Right renal cortex interstitium (tissue), 3 donors: ENCODE results near the gene PLAA. TPM values are rescaled to one million over a fixed set of nuclear protein-coding genes. Genes with fewer than 3 reads are reported as not detected.

Experiments used
- DNase-seq, 3 donors: peaks; one replicate each; pipeline ENCODE4 v3.0.0-alpha.2; 2013; ENCODE audit warnings: low read depth in 3 of 3, low spot score in 2 of 3
- polyA plus RNA-seq, 3 donors: library from polyadenylated mRNA; unstranded; fragments of 120-200 nt; gene quantifications; one replicate each; pipeline ENCODE4 v1.2.1, GENCODE V29; 2013; ENCODE audit not compliant: insufficient read length in 3 of 3

PLAA gene
- 10 to 100 TPM; 49.9 to 51.6 (median 50.9) TPM for polyA plus RNA-seq

DNA sequence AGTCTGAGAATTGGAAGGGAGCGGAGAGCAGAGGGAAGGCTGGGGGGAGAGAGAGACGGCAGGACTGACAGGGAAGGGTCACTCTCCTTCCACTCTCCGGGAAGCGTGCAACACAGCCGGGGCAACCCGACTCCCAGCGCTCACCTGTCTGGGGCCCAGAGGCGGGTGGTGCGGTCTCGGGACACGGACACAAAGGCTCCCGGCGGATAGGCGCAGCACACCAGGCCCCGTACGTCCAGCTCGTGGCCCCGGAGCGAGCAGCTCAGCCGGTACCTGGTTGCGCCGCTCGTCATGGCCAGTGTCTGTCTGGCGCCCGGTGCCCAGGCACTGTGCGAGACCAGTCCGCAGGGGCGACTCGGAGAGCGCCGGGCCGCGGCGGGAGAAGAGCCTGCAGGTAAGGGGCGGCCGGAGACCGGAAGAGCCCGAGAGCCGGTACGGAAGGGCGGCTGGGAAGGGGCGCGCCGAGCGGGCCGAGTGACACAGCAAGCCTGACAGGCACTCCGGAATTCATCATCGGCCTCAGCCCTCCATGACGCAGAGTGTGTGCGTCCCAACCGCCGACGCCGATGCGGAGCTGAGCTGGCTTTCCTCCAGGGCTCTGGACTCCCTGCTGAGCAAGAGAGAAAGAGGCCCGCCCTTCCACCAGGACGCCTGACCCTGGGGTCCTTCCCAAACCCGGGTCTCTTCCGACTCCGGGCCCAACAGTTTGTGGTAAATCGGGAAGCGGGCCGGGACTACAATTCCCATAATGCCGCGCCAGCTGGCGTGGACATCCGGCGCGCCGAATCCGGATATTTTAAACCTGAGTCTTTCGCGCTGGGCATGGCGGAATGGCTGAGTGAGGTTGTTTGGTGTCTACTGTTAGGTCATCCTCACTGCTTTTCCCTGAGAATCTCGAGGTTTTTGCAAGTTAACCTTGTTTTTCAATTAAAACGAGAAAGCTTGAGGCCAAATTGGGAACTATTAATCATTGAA lies at the start of gene PLAA:
PLAA (minus strand) TSS at position 490 of the 975 bp plus-strand sequence; CDS start at position 293, 197 bp downstream.
- DNase-seq = peak; percentile 84 to 86 (median 86)

DNA sequence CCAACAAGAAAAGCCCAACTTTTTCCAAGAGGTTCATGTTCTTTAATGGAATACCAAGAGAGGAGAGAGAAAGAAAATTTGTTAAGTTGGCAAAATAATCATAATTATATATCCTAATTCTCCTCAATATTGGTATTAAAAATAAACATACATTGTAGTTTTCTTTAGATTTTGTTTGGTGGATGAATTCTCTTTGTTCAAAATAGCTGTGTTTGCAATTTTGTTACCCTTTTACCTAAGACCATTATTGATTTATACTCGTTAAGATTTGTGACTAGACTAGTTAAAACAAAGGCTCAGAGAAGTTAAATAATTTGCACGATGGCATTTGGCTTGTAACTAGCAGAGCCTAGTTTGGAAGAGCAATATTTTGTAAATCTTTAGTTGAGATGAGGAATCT lies 48.8 kb upstream of the PLAA start:
- no peak for DNase-seq

DNA sequence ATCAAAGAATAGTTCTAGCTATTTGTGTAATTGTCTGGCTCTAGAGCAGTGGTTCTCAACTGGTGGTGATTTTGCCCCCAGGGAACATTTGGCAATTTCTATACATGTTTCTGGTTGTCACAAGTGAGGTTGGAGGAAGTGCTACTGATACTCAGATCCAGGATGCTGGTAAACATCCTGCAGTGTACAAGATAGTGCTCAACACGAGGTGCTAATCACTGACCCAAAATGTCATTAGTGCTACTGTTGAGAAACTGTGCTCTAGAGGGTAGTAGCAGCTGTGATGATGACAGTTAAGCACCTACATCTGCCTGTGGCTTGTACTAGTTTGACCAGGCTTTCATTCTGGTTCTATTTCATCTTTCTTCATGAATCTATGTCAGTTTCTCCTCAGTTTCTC lies 36.3 kb upstream of the PLAA start:
- no peak for DNase-seq

DNA sequence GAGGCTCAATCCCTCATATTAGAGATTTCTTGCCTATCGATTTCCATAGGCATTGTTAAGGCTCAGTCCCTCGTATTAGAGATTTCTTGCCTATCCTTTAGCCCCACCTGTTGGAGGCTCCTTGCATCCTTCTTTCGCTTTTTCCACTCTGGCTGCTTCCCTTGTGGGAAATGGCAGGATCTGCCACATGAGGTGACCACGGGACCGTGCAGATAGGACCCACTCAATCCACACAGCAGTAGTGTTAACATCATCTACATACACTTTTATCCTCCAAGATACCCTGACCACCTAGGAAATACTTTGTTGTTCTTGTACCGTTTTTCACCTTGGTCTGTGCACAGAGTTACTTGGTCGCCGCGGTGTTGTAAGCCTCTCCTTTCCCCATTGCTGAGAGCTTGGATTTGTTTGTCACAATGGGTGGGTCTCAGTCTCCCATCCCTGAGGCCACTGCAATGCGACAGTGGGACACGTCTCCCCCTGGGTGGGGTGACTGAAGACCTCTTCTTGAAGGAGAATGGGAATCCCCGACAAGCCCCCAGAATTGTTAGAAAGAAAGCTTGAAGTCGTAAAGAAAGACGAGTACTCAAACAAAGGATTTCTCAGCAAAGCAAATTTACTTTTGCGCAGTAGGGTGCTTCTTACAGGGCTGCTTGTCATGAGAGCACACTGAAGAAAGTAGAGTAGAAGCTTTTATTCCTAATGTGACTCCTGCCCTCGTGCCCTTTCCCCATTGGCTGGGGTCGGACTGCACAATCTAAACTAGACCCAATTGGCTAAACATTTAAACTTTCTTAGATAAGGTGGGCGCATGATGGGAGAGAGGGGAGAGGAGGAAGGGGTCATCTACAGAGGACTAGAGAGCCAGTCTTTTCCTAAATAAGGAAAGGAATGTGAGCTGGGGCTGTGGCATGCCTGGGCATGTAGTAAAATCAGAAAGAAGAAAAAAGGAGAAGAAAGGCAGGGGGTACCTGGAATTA lies 29.0 kb upstream of the PLAA start:
- no peak for DNase-seq

DNA sequence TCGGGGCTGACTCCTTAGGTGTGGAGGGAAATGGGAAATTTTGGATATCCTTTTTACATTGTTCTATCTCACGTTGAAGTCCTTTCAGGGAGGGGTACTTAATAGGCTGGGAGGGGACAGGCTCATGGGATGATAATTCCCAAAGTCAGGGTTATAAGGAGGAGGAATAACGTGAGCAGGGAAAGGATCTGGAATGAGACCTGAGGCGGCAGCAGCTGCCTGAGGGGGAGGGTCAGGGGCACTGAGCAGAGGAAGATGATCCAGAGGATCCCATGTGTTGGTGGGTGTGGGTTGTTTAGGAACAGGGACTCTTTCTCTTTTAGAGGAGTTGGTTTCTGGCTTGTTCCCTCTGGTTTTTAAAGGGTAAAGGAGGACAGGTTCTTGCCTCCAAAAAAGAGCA lies 27.9 kb upstream of the PLAA start:
- DNase-seq = no peak

DNA sequence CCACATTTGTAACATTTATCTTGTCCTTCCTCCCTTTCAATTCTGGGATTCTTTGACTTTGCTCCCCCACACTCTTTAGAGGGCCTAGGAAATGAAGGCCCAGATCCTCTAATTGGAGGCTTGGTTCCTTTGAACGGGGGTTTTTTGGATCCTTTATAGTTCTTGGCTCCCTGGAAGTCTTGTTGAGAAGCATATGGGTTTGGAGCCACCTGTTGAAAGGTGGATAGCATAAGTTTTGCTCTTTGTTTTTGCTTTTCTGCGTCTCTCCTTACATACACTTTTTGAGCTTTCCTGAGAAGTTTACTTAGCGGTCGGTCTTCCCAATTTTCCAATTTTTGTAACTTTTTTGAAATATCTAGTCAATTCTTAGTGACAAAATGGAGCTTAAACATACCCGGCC lies 26.9 kb upstream of the PLAA start:
- no peak for DNase-seq

DNA sequence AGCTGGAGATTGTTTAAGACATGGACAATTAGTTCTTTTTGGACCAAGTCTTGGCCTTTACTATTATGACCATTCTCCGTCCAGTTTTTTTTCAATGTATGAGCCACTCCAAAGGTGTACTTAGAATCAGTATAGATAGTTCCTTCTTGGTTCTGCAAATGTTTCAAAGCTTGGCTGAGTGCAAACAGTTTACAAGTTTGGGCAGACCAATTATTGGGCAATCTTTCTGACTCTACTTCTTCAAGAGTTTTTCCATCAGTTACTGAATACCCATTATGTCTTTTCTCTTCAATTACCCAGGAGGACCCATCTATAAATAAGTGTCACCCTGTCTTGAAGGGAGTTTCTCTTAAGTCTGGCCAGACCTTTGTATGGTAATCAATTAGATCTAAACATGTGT lies 24.7 kb upstream of the PLAA start:
- DNase-seq = no peak

DNA sequence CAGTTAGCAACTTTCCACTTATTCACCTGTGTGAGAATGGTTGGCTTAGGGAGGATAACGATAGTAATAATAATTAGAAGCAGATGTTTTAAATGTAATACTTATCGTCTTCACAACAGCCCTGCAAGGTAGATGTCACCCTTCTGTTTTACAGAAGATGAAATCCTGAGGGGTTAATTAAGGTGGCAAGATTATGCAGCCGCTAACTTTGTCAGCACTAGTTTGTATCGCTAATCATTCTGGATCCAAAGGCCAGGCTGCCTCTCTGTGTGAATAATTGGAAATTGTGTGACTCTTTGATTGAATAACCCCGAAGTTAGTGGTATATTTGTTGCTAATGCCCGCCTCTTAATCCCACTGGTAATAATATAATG lies 9.8 kb upstream of the PLAA start:
- DNase-seq = no peak

DNA sequence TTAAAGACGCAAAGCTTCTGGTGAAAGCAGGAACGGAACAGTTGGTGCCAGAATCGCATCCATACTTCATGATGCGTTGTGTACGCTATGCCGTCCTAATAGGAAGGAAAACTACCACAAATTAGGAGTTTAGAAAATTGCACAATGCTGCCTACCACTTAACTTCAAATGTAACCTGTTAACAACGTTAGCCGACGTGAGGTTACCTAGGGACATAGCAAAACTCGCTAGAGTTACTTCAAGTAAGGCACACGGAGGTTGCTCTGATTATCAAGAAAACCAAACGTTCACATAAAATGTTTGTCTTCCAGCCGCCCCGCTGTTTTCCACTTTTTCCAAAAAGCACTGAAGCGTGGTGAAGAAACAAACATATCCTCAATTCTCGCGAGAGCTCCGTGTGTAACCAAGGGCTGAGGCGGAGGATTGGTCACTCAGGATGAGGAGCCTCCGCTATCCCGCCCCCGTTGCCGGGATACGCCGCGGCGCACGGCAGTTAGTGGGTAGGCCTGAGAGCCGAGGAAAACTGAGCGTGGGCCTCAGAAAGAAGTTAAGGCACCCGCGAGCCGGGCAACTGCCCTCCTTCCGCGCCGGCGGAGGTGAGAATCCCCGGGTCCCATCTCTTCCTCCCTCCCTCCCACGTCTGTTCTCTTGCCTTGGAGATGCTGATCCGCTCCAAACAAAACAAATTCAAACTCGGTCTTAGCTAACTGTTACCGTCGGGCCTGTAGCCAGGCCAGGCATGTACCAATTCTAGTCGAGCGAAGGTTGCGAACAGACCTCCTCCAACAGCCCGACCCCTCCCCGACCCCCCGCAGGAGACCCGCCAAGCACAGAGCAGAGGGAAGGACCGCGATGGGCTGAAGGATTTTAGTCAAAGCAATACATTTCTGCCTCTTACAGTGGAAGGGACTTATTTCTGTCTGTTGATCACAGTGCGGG lies 9.1 kb upstream of the PLAA start, which contains the start of gene IFT74:
IFT74 (plus strand) TSS at position 492 of the 939 bp plus-strand sequence. CDS start 5,556 bp downstream, outside the sequence.
- DNase-seq = peak; percentile 95 to 99 (median 97)

DNA sequence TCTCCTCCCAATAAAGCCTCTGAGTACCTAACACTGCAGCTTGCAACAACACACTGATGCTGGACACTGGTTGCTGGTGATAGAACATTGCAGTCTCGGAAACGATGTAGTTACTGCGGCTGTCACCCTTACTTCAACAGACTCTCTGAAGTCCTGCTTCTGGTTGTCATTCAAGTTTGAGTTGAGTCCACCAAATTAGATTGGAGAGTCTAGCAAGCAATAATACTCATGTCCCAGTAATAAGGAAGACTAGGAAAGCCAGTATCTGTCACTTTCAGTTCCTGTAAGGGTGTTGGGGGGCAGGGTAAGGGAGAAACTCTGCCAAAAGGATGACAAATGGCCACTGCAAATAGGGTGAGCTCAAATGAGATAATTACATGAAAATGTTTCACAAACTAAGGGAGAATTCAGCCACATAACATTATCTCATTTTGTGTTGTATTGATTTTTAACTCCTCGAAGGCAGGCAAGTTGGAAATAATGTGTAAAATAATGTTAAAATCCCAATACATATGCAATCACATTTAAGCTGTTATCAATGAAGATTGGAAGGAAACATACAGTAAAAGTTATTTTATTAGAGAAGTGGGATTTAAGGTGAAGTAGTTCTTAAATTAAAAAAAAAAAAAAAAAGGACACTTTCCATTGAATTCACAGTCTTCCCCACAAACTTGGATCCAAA lies 8.3 kb upstream of the PLAA start:
- no peak for DNase-seq

DNA sequence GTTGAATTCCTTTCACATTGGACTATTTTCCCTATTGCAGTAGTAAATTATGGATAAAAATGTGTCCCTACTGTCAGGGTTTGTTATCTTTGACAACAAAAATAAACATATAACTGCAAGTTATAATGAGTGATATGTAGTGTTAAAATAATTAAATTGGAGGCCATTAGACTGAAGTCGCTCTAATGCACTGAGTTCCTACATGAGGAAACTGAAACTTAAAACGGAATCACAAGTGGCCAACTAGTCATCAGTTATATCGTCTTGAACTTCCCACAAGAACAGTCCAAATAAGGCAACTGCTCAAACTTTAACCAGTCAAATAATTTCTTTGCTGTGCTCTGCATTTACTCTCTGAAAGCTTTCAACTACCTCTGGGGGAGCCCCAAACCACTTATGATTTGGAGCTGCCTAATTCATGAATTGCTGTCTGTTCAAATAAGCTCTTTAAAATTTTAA lies 7.0 kb upstream of the PLAA start:
- DNase-seq = no peak

DNA sequence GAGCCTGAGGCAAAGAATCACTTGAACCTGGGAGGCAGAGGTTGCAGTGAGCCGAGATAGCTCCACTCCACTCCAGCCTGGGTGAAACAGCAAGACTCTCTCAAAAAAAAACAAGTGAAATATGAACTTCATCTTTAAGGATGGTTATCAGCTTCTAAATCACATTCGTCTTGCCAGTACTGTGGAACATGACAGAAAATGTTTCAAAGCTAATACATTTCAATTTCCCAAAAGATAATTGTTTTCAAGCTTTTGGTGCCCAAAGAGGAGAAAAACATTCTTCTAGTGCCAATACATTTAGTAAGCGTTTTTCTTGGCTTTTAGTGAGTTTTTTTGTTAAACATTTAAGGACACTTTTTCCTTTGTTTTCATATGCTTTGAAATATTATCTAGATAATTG lies 4.8 kb upstream of the PLAA start:
- no peak for DNase-seq

DNA sequence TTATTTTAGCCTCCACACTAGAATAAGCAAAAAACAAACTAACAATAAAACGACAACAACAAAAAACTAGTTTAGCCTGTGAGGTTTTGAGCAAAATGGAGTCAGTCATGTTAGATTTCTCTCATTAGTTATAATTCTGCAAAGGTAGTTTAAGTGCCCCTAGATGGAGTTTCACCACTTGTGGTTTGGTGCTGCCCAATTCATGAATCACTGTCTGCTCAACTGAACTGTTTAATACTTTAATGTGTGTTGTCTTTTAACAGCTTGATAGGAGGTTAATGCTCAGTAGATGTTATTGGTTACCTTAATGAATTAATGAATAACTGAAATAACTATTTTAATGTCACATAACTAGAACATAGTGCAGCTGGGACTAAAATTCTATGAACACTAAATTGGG lies 3.5 kb upstream of the PLAA start:
- DNase-seq = no peak

DNA sequence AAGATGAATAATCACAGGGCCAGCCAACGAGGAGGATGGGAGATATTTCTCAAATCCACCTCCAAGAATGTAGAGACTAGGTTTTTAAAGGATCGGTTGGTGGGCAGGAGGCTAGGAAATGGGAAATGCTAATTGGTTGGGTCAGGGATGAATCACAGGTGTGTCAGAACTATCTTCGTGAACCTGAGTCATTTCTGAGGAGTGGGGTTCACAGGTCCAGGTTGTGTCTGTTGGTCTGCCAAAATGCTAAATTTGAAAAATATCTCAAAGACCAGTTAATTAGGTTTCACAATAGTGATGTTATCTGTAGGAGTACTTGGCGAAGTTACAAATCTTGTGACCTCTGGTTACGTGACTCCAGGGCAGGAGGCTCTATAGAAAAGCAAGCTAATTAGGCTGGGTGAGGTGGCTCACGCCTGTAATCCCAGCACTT lies 2.6 kb upstream of the PLAA start:
- DNase-seq = no peak

DNA sequence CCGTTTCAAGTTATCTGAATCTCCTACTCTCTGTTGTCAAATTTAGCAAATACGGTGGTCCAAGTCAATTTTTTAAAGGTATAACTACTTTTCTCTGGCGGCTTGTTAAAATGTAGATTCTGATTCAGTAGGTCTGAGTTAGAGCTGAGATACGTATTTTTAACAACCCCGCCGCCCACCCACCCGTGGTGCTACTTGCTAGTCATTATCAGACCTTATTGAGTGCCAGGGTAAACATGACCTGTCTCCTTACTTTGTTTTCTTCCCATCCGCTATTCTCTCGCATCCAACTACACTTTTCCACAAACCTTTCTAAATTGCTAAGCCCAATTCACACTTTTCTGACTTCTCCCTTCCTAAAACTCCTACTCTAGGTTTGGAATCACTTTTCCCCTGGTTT lies 694 bp upstream of the PLAA start:
- DNase-seq = no peak

DNA sequence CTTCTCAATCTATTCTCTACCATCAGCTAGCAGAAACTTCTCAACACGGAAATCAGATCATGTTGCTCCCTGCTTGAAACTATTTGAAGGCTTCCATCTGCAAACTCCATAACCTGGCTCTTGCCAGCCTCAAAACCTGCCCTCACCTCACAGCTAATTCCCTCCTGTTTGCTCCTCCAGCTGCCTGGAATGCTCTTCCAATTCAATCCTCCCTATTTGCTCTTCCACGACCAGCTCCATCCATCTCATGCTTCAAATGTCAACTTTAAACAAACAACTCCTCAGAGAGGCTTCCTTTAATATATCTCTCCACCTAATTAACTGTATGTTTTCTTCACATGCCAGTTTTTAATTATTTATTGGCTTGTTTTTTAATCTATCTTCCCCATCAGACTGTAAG lies 1.5 kb downstream of the PLAA start:
- DNase-seq = no peak

DNA sequence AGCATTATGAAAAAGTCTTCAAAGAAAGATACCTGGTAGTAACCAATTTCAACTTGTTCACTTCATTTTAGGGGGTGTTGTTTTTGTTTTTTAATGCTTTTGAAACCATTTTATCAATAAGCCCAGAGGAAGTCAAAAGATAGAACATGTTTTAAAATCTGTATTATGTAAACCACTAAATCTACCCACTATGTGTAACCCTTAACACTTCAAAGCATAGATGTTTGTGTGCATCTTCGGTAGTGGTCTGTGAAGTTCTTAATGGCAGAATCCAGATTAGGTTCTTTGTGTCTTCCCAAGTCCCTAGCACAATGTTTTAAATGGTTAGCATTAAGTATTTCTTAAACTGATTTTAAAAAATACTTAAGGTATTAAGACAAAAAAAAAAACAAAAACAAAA lies 6.3 kb downstream of the PLAA start:
- DNase-seq = no peak

DNA sequence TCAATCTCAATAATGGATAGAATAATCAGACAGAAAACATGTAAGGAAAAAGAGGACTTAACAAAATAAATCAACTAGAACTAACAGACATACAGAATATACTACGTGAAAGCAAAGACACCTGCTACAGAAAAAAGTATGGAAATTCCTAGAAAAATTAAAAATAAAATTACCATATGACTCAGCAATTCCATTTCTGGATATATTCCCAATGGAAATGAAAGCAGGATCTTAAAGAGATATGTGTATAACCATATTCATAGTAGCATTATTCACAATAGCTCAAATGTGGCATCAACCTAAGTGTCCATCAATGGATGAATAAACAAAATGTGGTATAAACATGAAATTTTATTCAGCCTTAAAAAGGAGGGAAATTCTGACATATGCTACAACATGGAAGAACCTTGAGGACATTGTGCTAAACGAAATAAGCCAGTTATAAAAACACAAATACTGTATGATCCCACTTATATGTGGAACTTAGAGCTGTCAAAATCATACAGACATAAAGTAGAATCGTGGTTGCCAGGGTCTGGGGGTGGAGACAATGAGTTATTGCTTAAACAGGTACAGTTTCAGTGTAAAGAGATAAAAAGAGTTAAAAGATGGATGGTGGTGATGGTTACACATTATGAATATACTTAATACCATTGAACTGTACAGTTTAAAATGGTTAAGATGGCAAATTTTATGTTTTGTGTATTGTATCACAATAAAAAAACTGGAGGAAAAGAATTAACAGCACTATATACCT lies 6.9 kb downstream of the PLAA start:
- DNase-seq = no peak
